ENCODE results near the gene LSM5. TPM values are rescaled to one million over a fixed set of nuclear protein-coding genes. Genes with fewer than 3 reads are reported as not detected.

Gene LSM5
- 15.3 and 16.1 TPM in 2 replicates for total RNA-seq

DNA sequence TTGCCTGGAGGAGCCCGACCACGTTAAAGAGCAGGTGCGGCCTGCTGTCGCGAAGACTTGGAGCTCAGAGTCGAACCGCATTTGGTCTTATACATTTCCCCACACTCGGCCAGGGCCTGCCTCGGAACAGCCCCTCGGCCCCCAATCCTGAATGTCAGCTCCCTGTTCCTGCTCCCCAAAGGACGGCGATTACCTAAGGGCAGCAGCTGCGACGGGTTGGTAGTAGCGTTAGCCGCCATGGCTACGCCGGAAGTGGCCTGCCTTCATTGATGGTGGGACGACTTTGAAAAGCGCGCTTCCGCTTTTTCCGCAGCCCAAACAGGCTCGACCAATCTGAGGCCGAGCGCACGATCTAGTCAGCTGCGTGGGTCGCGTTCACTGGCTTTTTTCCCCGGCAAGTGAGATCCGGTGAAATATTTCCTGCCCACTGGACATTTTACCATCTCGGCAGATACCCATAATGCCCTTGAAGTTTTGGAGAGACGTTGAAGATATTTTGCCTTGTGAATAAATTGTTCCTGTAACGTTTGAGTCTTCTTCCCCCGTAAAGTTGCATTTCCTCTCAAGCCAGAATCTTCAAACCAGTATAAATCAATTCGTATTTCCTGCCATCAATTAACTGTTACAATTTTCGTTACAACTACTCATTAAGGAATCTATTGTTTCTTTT is at the start of gene LSM5:
Gene LSM5 (minus strand): TSS at position 254 of the 670 bp plus-strand sequence. CDS start 15 bp downstream, at position 239.

DNA sequence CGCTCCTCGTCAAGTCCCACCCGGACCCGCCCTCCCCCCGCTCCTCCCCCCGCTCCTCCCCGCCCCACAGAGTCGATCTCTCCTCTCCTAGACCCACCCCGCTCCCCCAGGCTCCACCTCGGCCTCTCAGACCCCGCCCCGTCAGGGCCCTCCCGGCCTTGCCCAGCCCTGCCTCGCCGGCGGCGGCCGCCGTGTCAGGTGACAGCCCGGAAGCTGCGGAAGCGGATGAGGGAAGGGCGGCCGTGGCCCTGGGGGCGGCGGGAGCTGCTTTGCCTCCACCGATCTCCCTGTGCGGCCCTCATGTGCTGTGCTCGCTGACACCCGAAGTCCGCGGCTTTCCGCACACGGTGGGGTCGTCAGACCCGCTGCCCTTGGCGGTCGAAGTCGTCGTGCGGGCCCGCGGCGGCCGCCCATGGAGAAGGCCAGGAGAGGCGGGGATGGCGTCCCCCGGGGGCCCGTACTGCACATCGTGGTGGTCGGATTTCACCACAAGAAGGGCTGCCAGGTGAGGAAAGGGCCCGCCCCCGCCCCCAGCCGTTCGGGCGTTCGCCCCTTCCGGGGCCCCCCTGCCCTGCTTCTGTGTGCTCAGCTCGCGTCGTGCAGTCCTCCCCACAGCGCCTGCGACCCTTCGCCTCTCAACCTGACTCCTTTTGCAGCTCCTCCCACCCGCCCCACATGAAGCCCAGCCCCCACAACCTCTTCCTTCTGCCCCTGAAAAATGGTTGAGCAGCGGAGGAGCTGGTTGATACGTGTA is 5.3 kb upstream of the LSM5 start, which contains the start of gene AVL9:
Gene AVL9 (plus strand): TSS at position 192 of the 754 bp plus-strand sequence. CDS start 221 bp downstream, at position 413.

Other genes with a start within 250 kb of the LSM5 start
- gene AVL9, start 5.1 kb upstream of the LSM5 start, total RNA-seq = 27.8 and 28.7 TPM in 2 replicates